Measurements from ENCODE around the gene CDKAL1.

- TF ChIP-seq CTCF (IDR thresholded peaks at IDR 0.05; ENCODE audit: low read depth, low read length, missing input control) (no peak), GABPA (IDR thresholded peaks at IDR 0.05 in 1 of 2, conservative IDR thresholded peaks at IDR 0.05 in 1 of 2) (no peak), JUND (IDR thresholded peaks at IDR 0.05) (no peak), RXRA (IDR thresholded peaks at IDR 0.05) (no peak)
Observed at GRCh38 chr6:21073318-21073839, 539.1 kb downstream of the CDKAL1 start.

Data from liver (tissue), 3 donors.